ENCODE measurements around the gene PCDHGA9. TPM values are rescaled to one million over a fixed set of nuclear protein-coding genes. Genes with fewer than 3 reads are reported as not detected.
"Not testable (repeated sequence)": the region's sequence is repeated elsewhere in the genome, so short reads cannot be mapped to it uniquely, and the experiment has no call there.

PCDHGA9 gene
- total RNA-seq, 1 donor, result 4.7 TPM

DNA sequence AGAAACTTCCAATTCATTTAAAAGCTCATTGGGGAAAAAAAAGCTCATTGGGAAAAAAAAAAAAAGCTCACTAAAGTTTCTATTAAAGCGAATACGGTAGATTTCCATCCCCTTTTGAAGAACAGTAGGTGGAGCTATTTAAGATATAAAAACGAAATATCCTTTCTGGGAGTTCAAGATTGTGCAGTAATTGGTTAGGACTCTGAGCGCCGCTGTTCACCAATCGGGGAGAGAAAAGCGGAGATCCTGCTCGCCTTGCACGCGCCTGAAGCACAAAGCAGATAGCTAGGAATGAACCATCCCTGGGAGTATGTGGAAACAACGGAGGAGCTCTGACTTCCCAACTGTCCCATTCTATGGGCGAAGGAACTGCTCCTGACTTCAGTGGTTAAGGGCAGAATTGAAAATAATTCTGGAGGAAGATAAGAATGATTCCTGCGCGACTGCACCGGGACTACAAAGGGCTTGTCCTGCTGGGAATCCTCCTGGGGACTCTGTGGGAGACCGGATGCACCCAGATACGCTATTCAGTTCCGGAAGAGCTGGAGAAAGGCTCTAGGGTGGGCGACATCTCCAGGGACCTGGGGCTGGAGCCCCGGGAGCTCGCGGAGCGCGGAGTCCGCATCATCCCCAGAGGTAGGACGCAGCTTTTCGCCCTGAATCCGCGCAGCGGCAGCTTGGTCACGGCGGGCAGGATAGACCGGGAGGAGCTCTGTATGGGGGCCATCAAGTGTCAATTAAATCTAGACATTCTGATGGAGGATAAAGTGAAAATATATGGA is 27.9 kb downstream of the PCDHGA9 start, which contains the start of gene PCDHGA12:
TSS of gene PCDHGA12 (plus strand) at position 176 of the 782 bp plus-strand sequence. CDS start at position 429, 253 bp downstream.
- TF ChIP-seq, protein P1, sequence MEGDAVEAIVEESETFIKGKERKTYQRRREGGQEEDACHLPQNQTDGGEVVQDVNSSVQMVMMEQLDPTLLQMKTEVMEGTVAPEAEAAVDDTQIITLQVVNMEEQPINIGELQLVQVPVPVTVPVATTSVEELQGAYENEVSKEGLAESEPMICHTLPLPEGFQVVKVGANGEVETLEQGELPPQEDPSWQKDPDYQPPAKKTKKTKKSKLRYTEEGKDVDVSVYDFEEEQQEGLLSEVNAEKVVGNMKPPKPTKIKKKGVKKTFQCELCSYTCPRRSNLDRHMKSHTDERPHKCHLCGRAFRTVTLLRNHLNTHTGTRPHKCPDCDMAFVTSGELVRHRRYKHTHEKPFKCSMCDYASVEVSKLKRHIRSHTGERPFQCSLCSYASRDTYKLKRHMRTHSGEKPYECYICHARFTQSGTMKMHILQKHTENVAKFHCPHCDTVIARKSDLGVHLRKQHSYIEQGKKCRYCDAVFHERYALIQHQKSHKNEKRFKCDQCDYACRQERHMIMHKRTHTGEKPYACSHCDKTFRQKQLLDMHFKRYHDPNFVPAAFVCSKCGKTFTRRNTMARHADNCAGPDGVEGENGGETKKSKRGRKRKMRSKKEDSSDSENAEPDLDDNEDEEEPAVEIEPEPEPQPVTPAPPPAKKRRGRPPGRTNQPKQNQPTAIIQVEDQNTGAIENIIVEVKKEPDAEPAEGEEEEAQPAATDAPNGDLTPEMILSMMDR (IDR thresholded peaks at IDR 0.05; ENCODE audit: insufficient read depth, low read depth, low read length), result peak; percentile 67
- peak within 1 kb of the TSS; percentile 56 for H3K4me3 ChIP-seq (ENCODE audit: low read depth, low read length)
- peak; percentile 93 for DNase-seq (ENCODE audit: low read depth)

DNA sequence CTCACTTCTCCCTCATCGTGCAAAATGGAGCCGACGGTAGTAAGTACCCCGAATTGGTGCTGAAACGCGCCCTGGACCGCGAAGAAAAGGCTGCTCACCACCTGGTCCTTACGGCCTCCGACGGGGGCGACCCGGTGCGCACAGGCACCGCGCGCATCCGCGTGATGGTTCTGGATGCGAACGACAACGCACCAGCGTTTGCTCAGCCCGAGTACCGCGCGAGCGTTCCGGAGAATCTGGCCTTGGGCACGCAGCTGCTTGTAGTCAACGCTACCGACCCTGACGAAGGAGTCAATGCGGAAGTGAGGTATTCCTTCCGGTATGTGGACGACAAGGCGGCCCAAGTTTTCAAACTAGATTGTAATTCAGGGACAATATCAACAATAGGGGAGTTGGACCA is 28.7 kb downstream of the PCDHGA9 start:
- TF ChIP-seq, protein P1 (IDR thresholded peaks at IDR 0.05; ENCODE audit: insufficient read depth, low read depth, low read length), result no peak
- H3K4me3 ChIP-seq (ENCODE audit: low read depth, low read length), result peak overlapping the region; percentile 56
- DNase-seq (ENCODE audit: low read depth), result no peak

DNA sequence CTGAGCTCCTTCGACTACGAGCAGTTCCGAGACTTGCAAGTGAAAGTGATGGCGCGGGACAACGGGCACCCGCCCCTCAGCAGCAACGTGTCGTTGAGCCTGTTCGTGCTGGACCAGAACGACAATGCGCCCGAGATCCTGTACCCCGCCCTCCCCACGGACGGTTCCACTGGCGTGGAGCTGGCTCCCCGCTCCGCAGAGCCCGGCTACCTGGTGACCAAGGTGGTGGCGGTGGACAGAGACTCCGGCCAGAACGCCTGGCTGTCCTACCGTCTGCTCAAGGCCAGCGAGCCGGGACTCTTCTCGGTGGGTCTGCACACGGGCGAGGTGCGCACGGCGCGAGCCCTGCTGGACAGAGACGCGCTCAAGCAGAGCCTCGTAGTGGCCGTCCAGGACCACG is 29.7 kb downstream of the PCDHGA9 start:
- not testable (repeated sequence) for H3K4me3 ChIP-seq (ENCODE audit: low read depth, low read length); DNase-seq (ENCODE audit: low read depth)

DNA sequence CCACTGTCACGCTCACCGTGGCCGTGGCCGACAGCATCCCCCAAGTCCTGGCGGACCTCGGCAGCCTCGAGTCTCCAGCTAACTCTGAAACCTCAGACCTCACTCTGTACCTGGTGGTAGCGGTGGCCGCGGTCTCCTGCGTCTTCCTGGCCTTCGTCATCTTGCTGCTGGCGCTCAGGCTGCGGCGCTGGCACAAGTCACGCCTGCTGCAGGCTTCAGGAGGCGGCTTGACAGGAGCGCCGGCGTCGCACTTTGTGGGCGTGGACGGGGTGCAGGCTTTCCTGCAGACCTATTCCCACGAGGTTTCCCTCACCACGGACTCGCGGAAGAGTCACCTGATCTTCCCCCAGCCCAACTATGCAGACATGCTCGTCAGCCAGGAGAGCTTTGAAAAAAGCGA is 30.1 kb downstream of the PCDHGA9 start:
- not testable (repeated sequence) for DNase-seq (ENCODE audit: low read depth); H3K4me3 ChIP-seq (ENCODE audit: low read depth, low read length)

DNA sequence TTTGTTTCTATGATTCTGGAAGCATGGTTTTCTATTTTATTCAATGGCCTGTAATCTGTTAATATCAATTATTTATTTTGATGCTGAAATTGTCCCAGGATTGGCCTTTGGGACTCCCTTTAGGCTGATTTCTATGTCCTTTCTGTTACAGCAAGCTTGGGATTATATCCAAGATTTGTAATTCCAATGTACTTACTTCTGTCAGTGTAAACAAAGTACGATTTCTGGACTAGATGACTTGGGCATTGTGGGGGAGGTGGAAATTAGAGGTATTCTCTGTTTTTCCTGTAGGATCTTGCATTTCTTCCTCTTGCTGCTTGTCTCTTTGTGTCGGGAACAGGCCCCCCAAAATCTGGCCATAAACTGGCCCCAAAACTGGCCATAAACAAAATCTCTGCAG is 31.4 kb downstream of the PCDHGA9 start:
- DNase-seq (ENCODE audit: low read depth), result peak; percentile 15
- TF ChIP-seq, protein P1 (IDR thresholded peaks at IDR 0.05; ENCODE audit: insufficient read depth, low read depth, low read length), result no peak
- H3K4me3 ChIP-seq (ENCODE audit: low read depth, low read length), result no peak overlapping the region

DNA sequence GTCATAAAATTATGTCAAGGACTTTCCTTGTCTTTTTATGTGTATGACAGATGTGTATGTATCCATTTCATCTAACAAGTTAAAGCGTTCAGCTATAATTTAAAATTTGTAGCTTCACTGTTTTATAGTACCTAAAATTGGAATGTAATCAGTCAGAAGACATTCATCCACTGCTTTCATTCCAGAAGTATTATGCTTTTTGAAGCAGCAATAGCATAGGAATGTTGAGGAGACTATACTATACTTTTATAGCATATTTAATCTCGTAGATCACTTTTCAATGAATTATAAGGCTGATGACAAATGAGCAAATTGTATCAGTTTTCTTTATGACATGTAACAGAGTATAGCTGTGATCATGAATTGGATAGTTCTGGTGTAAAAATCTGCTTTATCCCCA is 34.6 kb downstream of the PCDHGA9 start:
- TF ChIP-seq, protein P1 (IDR thresholded peaks at IDR 0.05; ENCODE audit: insufficient read depth, low read depth, low read length), result no peak
- H3K4me3 ChIP-seq (ENCODE audit: low read depth, low read length), result no peak overlapping the region

DNA sequence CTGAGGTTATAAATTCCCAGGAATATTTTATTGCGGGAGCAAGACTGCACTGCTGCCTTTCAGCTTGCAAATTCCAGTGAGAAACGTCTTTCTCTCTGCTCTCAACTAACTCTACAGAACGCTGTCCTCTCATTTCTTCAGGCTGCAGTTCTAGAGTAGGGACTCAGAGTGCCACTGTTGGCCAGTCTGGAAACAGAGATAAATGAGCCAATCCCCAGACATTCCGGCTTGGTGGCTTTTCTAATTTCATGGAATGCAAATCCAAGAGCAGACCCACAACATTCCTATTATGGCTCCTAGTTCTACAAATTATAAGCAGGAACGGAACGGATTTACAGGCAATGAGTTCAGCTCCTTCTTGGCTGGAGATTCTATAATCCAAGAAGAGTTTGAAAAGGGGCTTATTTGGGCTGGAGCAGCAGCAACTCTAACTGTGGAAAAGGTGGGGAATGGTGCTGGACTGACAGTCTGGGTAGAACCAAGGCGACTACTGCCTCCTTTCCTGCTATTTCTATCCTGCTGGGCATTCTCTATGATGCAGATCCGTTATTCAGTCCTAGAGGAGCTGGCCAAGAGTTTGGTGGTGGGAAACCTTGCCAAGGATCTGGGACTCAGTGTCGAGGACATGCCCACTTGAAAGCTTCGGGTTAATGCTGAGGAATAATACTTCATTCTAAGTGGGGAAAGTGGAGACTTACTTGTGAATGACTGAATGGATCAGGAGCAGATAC is 37.0 kb downstream of the PCDHGA9 start:
- TF ChIP-seq, protein P1 (IDR thresholded peaks at IDR 0.05; ENCODE audit: insufficient read depth, low read depth, low read length), result peak; percentile 8
- H3K4me3 ChIP-seq (ENCODE audit: low read depth, low read length), result no peak overlapping the region
- DNase-seq (ENCODE audit: low read depth), result no peak

More for the DNA sequence above, 34.6 kb downstream of the PCDHGA9 start:
- DNase-seq (ENCODE audit: low read depth), result no peak

Data from fibroblast of villous mesenchyme (primary cell).